ENCODE measurements around the gene HTRA3.
"Not testable (repeated sequence)": the region's sequence is repeated elsewhere in the genome, so short reads cannot be mapped to it uniquely, and the experiment has no call there.

HTRA3 gene

GRCh38 chr4:8326206-8326605 lies 56.7 kb downstream of the HTRA3 start:
- no peak for DNase-seq
- in situ Hi-C loops (cut with HindIII; ENCODE audit: low pct_ligation_motif_present, low pct_unique_long_range_greater_than_20kb, low sequenced_read_pairs) = no loop called here

GRCh38 chr4:8328456-8328855 lies 58.9 kb downstream of the HTRA3 start:
- no peak for DNase-seq
- in situ Hi-C loops (cut with HindIII; ENCODE audit: low pct_ligation_motif_present, low pct_unique_long_range_greater_than_20kb, low sequenced_read_pairs) = no loop called here

DNA sequence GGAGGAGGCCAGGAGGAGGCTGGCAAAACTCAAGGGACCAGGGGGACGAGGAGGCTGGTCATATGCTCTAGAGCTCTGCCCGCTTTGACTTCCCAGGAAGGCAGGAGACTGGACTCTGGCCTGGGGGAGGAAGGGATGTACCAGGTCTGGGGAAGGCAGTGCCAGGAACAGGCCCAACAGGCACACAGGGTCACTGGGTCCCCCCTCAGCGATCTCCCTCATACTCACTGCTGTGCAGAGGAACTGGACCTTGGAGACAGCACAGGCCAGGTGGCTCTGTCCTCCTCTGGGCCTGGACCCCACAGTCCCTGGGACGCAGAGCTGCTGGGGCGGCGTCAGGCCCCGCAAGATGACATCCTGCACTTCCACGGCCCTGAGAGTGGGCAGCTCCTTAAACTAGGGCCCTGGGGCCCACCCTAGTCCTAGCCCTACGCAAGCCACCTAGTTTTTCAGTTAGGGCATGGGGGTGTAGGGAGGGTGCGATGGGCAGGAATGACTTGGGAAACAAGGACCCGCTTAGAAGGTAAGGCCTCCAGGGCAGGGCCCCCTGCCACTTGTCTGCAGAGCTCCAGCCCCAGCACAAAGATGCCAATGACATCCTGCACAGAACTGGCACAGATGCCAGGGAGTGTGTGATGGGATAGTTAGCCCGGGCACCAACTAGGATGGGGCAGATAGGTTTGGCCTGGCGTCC lies 59.5 kb downstream of the HTRA3 start:
- DNase-seq = no peak
- in situ Hi-C loops (cut with HindIII; ENCODE audit: low pct_ligation_motif_present, low pct_unique_long_range_greater_than_20kb, low sequenced_read_pairs) = no loop called here

GRCh38 chr4:8329560-8329858 lies 60.0 kb downstream of the HTRA3 start:
- in situ Hi-C loops (cut with HindIII; ENCODE audit: low pct_ligation_motif_present, low pct_unique_long_range_greater_than_20kb, low sequenced_read_pairs) = no loop called here
- DNase-seq = no peak

DNA sequence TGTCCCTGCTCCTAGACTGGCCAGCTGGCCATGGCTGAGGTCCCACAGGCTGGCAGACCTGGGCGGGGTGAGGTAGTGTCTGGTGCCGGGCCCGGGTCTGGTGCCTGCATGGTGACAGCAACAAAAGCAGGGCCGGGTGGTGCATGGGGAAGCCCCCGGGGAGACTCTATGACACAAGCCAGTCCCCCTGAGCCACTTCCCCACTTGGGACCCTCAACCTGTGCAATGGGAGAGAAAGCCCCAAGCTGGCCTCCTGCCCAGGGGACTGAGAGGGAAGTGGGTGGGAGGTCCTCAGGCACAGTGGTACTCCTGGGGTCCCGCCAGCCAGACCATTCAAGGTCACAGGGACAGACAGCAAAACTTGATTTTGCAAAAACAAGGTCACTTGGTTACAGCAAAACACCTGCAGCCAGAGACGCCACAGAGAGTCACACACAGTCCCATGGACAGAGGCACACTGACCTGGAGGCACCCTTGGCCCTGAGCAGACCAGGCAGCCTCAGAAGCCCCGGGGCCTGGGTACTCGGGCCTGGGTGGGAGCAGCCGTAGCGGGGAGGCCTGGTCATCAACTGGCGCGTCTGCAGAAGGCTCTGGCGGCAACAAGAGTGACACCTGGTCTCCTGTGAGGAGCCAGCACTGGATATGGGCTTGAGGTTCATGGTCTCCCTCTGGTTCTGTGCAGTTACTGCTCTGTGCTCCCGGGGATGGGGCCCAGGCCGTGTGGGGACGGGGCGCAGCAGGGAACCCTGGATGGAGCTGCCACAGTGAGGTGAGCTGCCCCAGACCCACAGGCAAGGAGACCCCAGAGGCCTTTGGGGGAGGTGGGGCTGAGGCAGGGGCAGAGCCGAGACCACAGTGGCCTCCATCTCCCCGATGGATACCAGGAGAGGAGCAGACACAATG lies 60.6 kb downstream of the HTRA3 start:
- no peak for DNase-seq
- in situ Hi-C loops (cut with HindIII; ENCODE audit: low pct_ligation_motif_present, low pct_unique_long_range_greater_than_20kb, low sequenced_read_pairs) = no loop called here

DNA sequence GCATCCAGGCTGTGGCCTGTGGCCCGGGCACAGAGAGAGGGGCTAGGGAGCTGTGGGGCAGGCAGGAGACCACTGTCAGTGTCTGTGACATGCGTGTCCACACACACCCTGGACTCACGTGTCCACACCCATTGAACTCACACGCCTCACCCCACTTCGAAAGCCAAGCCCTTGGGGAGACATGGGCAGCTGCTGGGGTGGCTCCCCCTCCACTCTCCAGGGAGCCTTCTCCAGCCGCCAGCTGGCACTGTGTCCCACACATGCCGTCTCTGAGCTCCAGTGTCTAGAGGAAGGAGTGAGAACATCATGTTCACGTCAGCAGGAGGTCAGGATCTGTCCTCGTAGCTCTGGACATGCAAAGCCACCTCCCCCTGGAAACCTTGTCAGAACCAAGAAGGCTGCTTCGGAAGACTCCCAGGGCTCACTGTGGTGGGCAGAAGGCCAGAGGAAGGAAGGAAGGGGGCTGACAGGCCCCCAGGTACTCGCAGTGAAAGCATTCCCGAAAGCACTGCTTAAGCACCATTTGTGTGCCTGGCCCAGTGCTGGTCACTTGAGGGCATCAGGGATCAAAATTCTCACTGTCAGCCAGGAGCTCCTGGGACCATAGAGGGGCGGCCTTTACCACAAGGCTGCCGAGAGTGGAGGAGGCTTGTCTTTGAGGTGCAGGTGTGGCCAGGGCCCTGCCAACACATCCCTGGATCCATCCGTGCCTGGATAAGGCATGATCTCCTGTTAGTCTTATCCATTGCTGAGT lies 61.4 kb downstream of the HTRA3 start:
- no peak for DNase-seq
- in situ Hi-C loops (cut with HindIII; ENCODE audit: low pct_ligation_motif_present, low pct_unique_long_range_greater_than_20kb, low sequenced_read_pairs) = no loop called here

- in situ Hi-C loops (cut with HindIII; ENCODE audit: low pct_ligation_motif_present, low pct_unique_long_range_greater_than_20kb, low sequenced_read_pairs) = no loop called here
These were observed 62.0 kb downstream of the HTRA3 start for GRCh38 chr4:8331575-8331955.

DNA sequence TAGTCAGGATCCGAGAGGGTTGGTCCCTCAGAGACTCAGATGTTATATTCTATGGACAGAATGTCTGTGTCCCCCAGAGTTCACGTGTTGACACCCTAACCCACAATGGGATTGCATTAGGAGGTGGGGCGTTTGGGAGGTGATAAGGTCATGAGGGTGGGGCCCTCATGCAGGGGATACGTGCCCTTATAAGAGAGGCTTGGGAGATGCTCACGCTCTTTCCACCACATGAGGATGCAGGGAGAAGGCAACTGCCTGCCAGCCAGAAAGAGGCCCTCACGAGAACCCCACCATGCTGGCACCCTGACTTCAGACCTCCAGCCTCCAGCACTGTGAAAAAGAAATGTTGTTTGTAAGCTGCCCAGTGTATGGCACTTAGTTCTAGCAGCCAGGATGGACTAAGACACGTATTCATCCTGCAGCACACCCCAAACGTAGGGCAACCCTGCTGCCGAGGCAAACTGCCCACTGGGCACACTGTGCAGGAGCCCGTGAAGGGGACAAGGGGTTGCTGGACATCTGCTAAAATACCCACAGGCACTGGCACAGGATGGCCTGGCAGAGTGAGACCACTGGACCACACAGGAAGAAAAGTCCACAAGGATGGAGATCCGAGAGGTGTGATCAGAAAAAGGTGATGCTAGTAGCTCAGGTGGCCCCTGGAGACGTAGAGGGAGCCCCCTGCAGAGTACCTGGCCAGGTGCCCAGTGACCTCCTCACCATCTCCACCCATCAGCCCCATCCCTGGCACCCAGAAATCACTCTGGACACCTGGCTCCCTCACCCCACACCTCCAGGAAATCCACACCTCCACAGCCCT lies 62.7 kb downstream of the HTRA3 start:
- DNase-seq = no peak
- in situ Hi-C loops (cut with HindIII; ENCODE audit: low pct_ligation_motif_present, low pct_unique_long_range_greater_than_20kb, low sequenced_read_pairs) = no loop called here

More at GRCh38 chr4:8331575-8331955, 62.0 kb downstream of the HTRA3 start:
- DNase-seq = no peak

DNA sequence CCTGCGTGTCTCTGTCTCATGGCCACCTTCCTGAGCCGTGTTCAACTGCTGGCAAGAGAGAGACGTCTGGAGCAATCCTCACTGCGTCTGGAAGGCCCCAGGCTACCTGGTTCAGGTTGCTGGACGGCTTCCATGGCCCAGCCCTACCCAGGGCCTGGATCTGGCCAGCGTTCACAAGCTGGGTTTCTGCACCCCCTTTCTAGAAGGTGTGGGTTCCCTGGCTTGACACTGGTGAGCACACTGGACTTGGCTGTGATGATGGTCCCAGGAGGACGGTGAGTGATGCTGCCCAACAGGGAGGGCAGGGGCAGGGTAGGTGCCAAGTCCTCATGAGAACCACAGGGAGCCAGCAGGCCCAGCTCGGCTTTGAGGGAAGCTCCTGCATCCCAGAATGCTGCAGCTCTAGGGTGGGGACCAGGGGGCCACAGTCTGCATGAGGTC lies 63.4 kb downstream of the HTRA3 start:
- no peak for DNase-seq
- in situ Hi-C loops (cut with HindIII; ENCODE audit: low pct_ligation_motif_present, low pct_unique_long_range_greater_than_20kb, low sequenced_read_pairs) = no loop called here

GRCh38 chr4:8333726-8334460 lies 64.3 kb downstream of the HTRA3 start:
- in situ Hi-C loops (cut with HindIII; ENCODE audit: low pct_ligation_motif_present, low pct_unique_long_range_greater_than_20kb, low sequenced_read_pairs) = no loop called here
- DNase-seq = no peak

DNA sequence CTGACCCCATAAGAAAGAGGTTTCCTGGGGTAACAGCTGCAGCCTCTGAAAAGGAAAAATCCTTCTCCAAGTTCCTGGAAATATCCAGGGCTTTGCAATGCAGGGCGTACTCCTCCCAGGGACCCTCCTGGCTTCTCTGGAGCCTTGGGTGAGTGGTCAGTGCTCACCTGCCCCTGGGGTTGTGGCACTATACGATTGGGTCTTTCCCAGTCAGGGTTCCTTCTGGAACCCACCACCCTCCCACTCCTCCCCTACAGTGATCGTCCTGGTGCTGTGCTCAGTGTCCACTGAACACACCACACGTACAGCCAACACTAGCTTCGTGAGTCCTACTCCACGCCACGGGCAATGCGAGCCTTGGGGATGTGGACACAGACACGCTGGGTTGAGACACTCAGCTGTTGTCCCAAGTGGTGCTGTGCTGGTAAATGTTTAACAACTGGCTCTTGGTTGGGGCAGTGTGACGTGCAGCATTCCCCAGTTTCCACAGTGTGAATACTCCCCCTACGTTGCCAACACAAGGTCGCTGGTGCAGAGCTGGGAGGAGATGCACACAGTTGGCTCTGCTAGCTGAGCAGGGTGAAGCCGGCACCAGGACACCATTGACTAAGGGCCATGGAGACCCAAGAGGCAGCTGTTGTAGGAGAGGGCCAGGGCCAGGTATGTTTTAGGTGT lies 65.4 kb downstream of the HTRA3 start:
- in situ Hi-C loops (cut with HindIII; ENCODE audit: low pct_ligation_motif_present, low pct_unique_long_range_greater_than_20kb, low sequenced_read_pairs) = no loop called here
- DNase-seq = no peak

- DNase-seq = no peak
- in situ Hi-C loops (cut with HindIII; ENCODE audit: low pct_ligation_motif_present, low pct_unique_long_range_greater_than_20kb, low sequenced_read_pairs) = no loop called here
These were observed 66.3 kb downstream of the HTRA3 start for GRCh38 chr4:8335848-8336247.

- DNase-seq = no peak
- in situ Hi-C loops (cut with HindIII; ENCODE audit: low pct_ligation_motif_present, low pct_unique_long_range_greater_than_20kb, low sequenced_read_pairs) = no loop called here
These were observed 67.0 kb downstream of the HTRA3 start for GRCh38 chr4:8336412-8337075.

DNA sequence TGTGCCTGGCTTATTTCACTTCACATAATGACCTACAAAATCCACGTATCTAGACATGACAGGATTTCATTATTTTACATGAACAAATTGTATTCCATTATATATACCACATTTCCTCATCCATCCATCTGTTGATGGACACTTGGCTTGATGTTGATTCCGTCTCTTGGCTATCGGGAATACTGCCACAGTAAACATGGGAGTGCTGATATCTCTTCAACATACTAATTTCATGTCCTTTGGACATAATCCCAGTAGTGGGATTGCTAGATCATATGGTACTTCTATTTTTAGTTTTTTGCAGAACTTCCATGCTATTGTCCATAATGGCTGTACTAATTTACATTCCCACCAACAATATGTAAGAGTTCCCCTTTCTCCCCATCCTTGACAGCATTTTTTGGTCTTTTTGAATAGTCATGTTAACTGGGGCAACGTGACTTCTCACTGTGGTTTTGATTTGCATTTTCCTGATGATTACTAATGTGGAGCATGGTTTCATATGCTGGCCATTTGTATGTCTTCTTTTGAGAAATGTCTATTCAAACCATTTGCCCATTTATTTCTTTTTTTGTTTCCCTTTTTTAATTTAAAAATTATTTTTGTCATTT lies 68.9 kb downstream of the HTRA3 start:
- DNase-seq = no peak
- in situ Hi-C loops (cut with HindIII; ENCODE audit: low pct_ligation_motif_present, low pct_unique_long_range_greater_than_20kb, low sequenced_read_pairs) = no loop called here

- in situ Hi-C loops (cut with HindIII; ENCODE audit: low pct_ligation_motif_present, low pct_unique_long_range_greater_than_20kb, low sequenced_read_pairs) = no loop called here
- DNase-seq = no peak
These were observed 71.3 kb downstream of the HTRA3 start for GRCh38 chr4:8340781-8341241.

- in situ Hi-C loops (cut with HindIII; ENCODE audit: low pct_ligation_motif_present, low pct_unique_long_range_greater_than_20kb, low sequenced_read_pairs); DNase-seq: not testable (repeated sequence)
These were observed 71.7 kb downstream of the HTRA3 start for GRCh38 chr4:8341281-8341680.
